ENCODE measurements around the gene RINL.

GRCh38 chr19:38856813-38857212, 21.3 kb downstream of the RINL start:
- no peak for TF ChIP-seq CTCF (IDR thresholded peaks at IDR 0.05; ENCODE audit: low read length)
- no peak for TF ChIP-seq EZH2 (IDR thresholded peaks at IDR 0.05; ENCODE audit: borderline replicate concordance, low read length)

Measured in OCI-LY1 (cell line).